Urinary bladder (tissue), 4 donors: ENCODE results near the gene COL18A1. TPM values are rescaled to one million over a fixed set of nuclear protein-coding genes. Genes with fewer than 3 reads are reported as not detected.
A peak's percentile ranks its signal among the peaks of the same experiment; 100 is the strongest.

Experiments
- DNase-seq: peaks from one replicate; pipeline ENCODE4 v3.0.0-alpha.2; 2015; ENCODE audit errors: extremely low spot score
- H3K27ac ChIP-seq: one replicate; pipeline ENCODE4 v1.5.1; 2013; ENCODE audit warnings: low read depth, mild to moderate bottlenecking, moderate library complexity
- H3K36me3 ChIP-seq: one replicate; pipeline ENCODE4 v1.6.1; 2013; ENCODE audit warnings: mild to moderate bottlenecking, moderate library complexity; ENCODE audit not compliant: insufficient read depth
- H3K4me1 ChIP-seq: one replicate; pipeline ENCODE4 v1.6.1; 2013; ENCODE audit warnings: mild to moderate bottlenecking, moderate library complexity; ENCODE audit not compliant: insufficient read depth
- H3K4me3 ChIP-seq: one replicate; pipeline ENCODE4 v1.5.1; 2013; ENCODE audit warnings: low read depth, low read length
- WGBS: extraction: QIAGEN DNeasy Blood & Tissue Kit; methylation state at CpG from one replicate; pipeline ENCODE4 v1.1.7; 2013; 5-methylcytosine and 5-hydroxymethylcytosine counted together
- polyA plus RNA-seq: library from polyadenylated mRNA; stranded (reverse); fragments of 200-250 nt; gene quantifications from one replicate; pipeline ENCODE4 v1.2.3, GENCODE V29; 2013
- total RNA-seq: library from RNA; depleted of rRNA; stranded (reverse); fragments of >200 nt; gene quantifications from one replicate; pipeline ENCODE4 v1.2.3, GENCODE V29; 2014
- donor health status: healthy with polysubstance abuse.
- donor health status: healthy.

The COL18A1 gene
- total and polyA plus RNA-seq, 2 donors = 60.7 to 111 TPM

- Histone ChIP-seq H3K4me3 (no peak overlapping the region), H3K27ac (no peak overlapping the region), H3K4me1 (no peaks in the 10 kb centered on the region), H3K36me3 (no peaks in the 10 kb centered on the region)
- 89% methylated on average over 17 of the region's 17 CpGs for WGBS
- DNase-seq = no peak
Measured at GRCh38 chr21:45539046-45539795, 134.3 kb downstream of the COL18A1 start.

GRCh38 chr21:45539796-45540600 lies 135.0 kb downstream of the COL18A1 start:
- no peak for DNase-seq
- WGBS = 94% methylated on average over 24 of the region's 24 CpGs

GRCh38 chr21:45540601-45540970 lies 135.6 kb downstream of the COL18A1 start:
- Histone ChIP-seq H3K27ac (no peak overlapping the region), H3K4me3 (no peak overlapping the region), H3K36me3 (no peaks in the 10 kb centered on the region), H3K4me1 (no peaks in the 10 kb centered on the region)
- WGBS = 84% methylated on average over 10 of the region's 10 CpGs
- DNase-seq = no peak

More at GRCh38 chr21:45539796-45540600, 135.0 kb downstream of the COL18A1 start:
- Histone ChIP-seq H3K4me3 (no peak overlapping the region), H3K36me3 (no peaks in the 10 kb centered on the region), H3K4me1 (no peaks in the 10 kb centered on the region), H3K27ac (no peak overlapping the region)

GRCh38 chr21:45541221-45542039 lies 136.5 kb downstream of the COL18A1 start:
- DNase-seq = no peak
- Histone ChIP-seq H3K4me3 (peak overlapping the region; percentile 64), H3K36me3 (no peaks in the 10 kb centered on the region), H3K4me1 (no peaks in the 10 kb centered on the region), H3K27ac (no peak overlapping the region)
- 14% methylated on average over 50 of the region's 50 CpGs for WGBS

- Histone ChIP-seq H3K27ac (no peak within 1 kb of the TSS), H3K4me3 (peak within 1 kb of the TSS; percentile 64), H3K4me1 (no peaks in the 10 kb centered on the region), H3K36me3 (no peaks in the 10 kb centered on the region)
- under 1% methylated on average over 59 of the region's 59 CpGs for WGBS
- no peak for DNase-seq
Measured at GRCh38 chr21:45542242-45542666, 137.3 kb downstream of the COL18A1 start, which contains the start of gene SLC19A1. Gene SLC19A1 (minus strand): TSS chr21:45542440. CDS start chr21:45537959, 4,481 bp downstream.

- 19% methylated on average over 55 of the region's 55 CpGs for WGBS
- H3K27ac ChIP-seq = no peak overlapping the region
- no peaks in the 10 kb centered on the region for H3K36me3 ChIP-seq
- H3K4me1 ChIP-seq = no peaks in the 10 kb centered on the region
- peak overlapping the region; percentile 64 for H3K4me3 ChIP-seq
- DNase-seq = no peak
Measured at GRCh38 chr21:45542667-45543370, 137.9 kb downstream of the COL18A1 start.

GRCh38 chr21:45543371-45543709 lies 138.4 kb downstream of the COL18A1 start:
- DNase-seq = no peak
- no peak overlapping the region for H3K4me3 ChIP-seq
- H3K27ac ChIP-seq = no peak overlapping the region
- 86% methylated on average over 11 of the region's 11 CpGs for WGBS
- H3K36me3 ChIP-seq = no peaks in the 10 kb centered on the region
- no peaks in the 10 kb centered on the region for H3K4me1 ChIP-seq

GRCh38 chr21:45543710-45544448 lies 138.9 kb downstream of the COL18A1 start:
- no peak for DNase-seq

GRCh38 chr21:45544449-45545235 lies 139.7 kb downstream of the COL18A1 start:
- Histone ChIP-seq H3K4me1 (no peaks in the 10 kb centered on the region), H3K27ac (no peak overlapping the region), H3K36me3 (no peaks in the 10 kb centered on the region), H3K4me3 (no peak overlapping the region)
- WGBS = 93% methylated on average over 18 of the region's 18 CpGs
- no peak for DNase-seq

More at GRCh38 chr21:45543710-45544448, 138.9 kb downstream of the COL18A1 start:
- Histone ChIP-seq H3K27ac (no peak overlapping the region), H3K4me3 (no peak overlapping the region), H3K4me1 (no peaks in the 10 kb centered on the region), H3K36me3 (no peaks in the 10 kb centered on the region)
- 81% methylated on average over 23 of the region's 23 CpGs for WGBS

GRCh38 chr21:45545236-45545570 lies 140.2 kb downstream of the COL18A1 start:
- DNase-seq = no peak
- WGBS = 92% methylated on average over 6 of the region's 6 CpGs
- Histone ChIP-seq H3K27ac (no peak overlapping the region), H3K36me3 (no peaks in the 10 kb centered on the region), H3K4me3 (no peak overlapping the region), H3K4me1 (no peaks in the 10 kb centered on the region)

- Histone ChIP-seq H3K36me3 (no peaks in the 10 kb centered on the region), H3K27ac (no peak overlapping the region), H3K4me1 (no peaks in the 10 kb centered on the region), H3K4me3 (no peak overlapping the region)
- 88% methylated on average over 22 of the region's 22 CpGs for WGBS
- DNase-seq = no peak
Measured at GRCh38 chr21:45545691-45546531, 140.9 kb downstream of the COL18A1 start.
